Fibroblast of skin of scalp (primary cell): ENCODE measurements around the gene CDH26.
"Not testable (repeated sequence)": the region's sequence is repeated elsewhere in the genome, so short reads cannot be mapped to it uniquely, and the experiment has no call there.

Source experiments
- DNase-seq: peaks from one replicate; pipeline ENCODE4 v3.0.0-alpha.2; 2013

CDH26 gene

DNA sequence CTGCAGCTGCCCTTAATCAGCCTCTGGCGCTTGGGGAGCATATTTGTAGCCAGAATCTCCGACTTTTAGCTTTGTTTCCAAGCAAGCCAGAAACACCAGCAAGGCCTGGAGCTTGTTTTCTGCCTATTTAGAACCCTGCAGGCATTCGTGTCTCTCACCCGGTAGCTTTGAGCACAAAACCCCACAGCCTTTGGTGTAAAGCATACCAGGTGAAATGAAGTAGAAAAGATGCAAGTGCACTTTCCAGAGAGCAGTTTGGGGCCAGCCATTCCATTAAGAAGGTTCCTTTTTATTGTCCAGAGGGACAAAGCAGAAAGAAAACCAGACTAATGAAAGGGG is 17.3 kb upstream of the CDH26 start:
- DNase-seq, result no peak

DNA sequence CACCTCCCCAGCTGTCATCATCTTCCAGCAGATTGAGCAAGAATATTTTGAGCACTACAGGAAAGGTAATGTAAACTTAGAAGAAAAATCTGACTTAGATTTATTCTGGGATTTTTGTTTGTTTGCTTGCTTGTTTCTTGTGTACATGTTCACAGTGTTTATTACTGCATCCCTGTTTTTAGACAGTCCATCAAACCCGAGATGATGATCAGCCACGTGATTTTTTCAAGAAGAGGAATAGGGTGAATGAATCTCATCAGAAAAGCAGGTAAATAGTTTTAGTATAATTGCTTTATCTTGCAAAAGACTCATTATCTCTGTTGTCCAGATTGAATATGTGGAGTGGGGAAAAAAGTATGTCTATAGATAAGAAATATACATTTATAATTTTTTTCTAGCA is 16.0 kb upstream of the CDH26 start:
- no peak for DNase-seq

DNA sequence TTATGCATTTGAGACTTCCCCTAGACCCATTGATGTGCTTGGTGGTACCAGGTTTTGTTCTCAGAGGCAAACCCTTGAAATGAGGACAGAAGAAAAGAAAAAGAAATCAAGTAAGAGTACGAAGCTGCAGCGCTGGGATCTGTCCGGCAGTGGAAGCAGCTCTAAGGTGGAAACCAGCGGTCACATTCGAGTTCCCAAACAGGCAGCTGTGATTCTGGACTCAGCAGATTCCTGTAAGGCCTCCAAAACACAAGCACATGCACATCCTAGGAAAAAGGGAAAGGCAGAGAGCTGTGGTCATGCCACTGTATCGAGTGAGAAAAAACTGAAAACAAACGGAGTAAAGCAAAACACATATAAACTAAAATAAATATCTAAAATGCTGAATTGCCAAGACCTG is 13.5 kb upstream of the CDH26 start:
- DNase-seq, result no peak

DNA sequence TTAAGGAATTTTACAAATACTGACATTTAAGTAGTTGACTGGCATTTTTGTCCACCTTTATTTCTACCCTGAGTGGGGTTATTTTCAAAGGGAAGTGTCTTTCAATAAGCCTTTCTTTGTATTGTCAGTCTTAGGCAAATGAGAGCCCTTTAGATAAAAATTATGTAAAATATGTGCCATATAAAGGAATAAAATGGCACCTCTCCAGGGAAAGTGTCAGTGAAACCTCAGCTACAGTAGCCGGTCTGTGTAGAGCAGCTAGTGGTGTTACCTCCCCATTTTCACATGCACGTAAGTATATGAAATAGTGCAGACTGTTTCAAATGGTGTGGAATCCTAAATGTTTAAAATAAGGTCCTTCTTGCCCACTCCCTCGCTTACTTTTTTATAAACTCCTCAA is 13.0 kb upstream of the CDH26 start:
- DNase-seq, result peak; percentile 44

DNA sequence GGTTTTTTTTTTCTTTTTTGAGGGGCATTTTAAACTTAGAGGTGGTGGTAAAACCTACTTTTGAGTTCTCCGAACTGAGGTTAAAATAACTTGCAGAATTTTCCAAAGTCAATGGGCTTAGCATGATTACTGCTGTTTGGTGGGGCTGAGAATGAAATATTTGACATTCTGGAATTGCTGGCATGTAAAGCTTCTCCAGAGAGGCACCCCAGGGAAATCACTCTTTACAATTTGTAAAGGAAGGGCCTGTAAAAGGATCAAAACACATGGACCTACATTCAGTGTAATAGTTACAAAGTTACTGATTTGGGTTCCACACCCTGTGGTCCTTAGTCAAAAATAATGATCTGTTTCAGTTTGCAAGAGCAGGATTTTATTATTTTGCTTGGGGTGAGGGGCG is 12.5 kb upstream of the CDH26 start:
- DNase-seq, result peak; percentile 63

DNA sequence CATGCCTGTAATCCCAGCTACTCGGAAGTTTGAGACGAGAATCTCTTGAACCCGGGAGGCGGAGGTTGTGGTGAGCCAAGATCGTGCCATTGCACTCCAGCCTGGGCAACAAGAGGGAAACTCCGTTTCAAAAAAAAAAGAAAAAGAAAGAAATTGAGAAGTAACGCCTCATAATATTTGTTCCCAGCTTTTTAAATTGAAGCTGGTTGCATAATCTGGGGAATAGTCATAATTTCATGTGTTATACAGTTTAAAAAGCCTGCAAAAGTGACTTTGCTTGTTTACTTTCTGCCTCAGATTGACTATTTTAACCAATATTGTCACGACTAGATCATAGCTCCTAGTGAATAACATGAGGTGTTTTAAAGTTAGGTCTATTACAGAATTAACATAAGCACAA is 10.8 kb upstream of the CDH26 start:
- DNase-seq, result no peak

DNA sequence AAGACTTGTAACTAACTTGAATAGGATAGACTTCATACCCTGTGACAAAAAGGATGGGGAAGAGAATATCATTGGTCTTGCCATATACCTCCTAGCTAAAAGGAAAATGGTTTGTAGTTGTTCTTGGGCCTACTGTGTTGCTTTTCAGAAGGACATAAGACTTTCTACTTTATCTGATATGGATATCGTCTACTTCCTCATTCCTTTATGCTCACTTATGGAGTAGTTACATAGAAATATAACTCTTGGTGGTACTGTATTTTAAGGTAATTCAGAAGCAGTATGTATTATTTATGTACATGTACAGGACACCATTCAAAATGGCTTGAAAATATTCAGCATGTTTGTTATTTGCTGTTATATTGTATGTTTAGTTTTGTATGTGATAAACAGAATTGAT is 10.0 kb upstream of the CDH26 start:
- DNase-seq, result no peak

DNA sequence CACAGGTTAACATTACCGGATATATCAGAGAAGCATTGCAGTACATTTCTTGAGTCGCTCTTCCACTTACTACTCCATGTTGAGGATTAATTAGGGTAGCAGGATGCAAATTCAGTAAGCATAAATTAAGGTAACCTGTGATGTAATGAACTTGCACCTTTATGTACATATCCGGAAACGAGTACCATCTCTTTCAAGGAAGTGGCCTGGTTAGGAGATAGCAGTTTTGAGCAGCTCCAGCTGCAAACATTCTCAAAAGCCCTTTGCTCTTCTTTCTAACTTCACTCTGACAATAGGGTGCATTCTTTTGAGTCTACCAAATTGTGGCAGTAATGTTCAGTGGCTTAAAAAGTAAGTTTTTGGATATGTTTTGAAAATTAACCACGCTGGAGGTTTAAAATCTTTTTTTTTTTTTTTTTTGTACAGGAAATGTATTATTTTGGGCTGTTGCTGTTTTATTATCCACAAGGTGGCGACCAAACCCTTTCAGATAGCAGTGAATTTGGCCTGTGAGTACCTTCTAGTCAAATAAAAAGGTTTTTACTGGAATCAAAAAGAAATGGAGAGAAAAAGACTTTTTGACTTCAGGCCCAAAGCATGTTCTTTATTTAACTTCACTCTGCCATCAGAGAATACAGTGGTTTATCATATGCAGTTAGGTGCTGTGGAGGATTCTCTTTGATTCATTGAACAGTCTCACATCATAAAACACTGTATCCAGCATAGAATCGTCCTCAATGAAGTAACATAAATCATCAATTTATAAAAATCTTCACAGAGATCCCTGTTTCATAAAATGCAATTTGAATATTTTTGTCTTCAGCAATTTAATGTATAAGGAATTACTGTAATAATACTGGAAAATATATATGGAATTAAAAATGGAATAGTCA is 9.1 kb upstream of the CDH26 start:
- DNase-seq, result peak; percentile 63

DNA sequence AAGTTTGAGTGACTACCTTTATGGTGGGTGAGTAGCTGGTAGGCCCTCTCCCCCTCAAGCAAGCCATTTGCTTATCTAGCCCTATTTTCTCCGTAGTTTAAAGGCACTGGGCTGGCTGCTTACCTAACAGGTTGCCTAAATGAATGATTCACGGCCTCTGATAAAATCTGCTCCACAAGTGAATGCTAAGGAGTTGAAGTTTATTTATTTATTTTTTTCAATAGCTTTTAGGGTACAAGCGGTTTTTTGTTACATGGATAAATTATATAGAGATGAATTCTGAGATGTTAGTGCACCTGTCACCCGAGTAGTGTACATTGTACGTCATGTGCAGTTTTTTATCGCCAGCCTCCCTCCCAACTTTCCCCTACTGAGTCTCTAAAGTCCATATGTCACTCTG is 8.3 kb upstream of the CDH26 start:
- DNase-seq, result no peak

DNA sequence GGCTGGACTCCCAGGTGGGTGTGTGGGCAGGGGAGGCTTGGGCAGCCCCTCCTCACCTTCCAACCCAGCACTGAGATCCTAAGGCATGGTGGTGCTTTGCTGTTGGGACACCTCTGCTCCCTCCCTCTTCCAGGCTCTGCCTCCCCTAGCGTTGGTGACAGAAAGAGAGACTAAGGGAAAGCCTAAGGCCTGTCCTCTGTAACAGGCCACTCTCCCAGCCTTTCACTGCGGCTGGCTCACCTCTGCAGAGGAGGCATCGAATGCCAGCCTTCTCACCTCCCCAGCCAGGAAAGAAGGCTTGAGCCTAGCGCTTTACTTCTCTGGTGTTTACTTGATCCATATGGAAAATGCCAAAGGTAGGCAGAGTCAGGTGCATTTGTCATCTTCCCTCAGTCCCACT is 3.5 kb upstream of the CDH26 start:
- no peak for DNase-seq

DNA sequence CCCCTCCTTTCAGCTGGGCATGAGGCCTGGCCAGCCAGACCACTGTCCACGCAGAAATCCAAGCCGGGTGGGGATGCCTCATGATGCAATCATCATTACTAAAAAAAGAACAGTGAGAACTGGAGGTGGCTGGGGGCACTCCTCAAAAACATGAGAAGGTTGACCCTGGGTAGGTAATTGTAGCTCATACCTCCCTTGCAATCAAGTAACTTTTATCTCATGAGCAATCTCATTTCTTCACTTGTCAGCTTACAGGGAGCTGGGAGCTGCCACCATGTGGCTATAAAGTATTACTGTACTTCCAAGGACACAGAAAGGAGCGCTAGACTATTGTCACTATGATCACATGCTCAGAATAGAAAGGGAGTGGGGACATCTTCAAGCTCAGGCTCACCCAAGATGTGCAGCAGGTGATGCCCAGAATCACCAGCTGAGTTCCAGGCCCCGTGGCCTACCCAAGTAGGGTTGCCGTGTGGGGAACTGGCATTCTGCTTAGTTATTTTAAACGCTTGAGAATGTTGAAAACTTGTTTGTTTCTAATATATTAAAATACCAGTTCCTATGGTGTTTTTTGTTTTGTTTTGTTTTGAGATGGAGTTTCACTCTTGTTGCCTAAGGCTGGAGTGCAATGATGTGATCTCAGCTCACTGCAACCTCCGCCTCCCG is 3.0 kb upstream of the CDH26 start:
- peak; percentile 24 for DNase-seq

DNA sequence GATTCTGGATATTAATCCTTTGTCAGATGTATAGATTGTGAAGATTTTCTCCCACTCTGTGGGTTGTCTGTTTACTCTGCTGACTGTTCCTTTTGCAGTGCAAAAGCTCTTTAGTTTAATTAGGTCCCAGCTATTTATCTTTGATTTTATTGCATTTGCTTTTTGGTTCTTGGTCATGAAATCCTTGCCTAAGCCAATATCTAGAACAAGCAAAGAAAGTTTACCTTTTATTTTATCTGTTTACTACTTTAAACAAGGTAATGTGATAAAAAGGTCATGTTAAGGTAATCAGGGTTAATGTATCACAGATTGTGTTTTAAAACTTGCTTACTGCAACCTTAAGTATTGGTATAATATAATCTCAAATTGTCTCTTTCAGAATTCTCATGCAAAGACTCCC is 655 bp upstream of the CDH26 start:
- DNase-seq, result not testable (repeated sequence)

DNA sequence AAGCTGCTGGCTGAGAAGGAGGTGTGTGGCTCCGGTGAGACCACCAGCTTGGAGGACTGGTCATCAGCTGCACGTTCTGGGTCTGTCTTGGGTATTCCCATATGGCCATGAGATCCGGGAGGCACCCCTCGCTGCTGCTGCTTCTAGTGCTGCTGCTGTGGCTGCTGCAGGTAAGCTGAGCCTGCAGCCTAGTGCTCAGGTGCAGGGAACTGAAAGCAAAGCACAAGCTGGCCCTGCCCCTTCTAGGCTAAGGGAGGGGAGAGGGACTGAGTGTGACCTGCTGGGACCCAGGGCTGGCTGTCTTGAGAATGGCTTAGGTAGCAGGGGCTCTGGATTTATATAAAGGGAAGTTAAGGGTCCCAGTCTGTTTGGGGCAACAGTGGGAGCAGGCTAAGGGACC is 403 bp downstream of the CDH26 start:
- no peak for DNase-seq

DNA sequence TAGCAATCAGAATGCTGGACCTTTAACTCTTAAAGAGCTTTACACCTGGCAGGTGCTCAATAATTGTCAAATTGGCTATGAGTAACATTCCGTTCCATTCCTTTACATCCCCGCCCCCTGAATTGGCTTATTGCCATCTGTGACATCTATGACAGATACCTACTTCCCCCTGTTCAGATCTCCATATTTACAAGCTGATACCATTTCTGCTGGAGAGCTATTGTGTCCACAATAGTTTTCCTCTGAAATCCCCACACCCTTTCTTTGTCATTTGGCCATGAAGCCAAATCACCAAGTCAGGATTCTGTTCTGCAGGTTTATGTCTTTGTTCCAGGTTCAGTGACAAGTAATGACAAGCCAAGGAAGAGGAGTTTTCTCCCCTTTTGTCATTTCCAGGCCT is 3.2 kb downstream of the CDH26 start:
- no peak for DNase-seq

DNA sequence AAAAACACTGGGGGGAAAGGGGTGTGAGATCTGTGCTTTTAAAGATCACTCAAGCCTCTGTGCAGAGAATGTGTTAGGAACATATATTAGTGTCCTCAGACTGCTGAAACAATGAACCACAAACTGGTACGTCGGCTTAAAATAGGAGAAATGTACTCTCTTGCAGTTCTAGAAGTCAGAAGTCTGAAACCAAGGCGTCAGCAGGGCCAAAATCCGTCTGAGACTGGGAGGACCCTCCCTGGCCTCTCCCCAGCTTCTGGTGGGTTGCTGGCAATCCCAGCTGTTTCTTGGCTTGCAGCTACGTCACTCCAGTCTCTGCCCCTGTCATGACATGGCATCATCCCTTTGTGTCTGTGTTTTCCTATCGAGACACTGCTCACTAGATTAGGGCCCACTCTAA is 3.9 kb downstream of the CDH26 start:
- DNase-seq, result no peak

DNA sequence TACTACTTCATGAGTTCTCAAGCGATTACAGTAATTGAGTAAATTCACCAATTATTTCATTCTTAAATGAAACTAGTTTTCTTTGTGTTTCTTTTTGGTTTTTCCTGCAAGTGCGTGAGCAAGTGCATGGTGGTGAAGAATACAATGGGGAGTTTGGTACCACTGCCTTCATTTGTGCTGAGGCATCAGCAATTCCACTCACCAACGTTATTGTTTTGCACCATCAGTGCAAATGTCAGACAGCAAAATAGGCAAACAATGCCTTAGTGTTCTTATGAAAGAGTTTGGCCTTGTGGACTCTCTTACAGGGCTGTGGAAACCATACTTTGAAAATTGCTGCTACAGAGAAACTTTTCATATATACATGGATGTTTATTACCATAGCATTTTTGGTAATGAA is 8.2 kb downstream of the CDH26 start:
- no peak for DNase-seq

DNA sequence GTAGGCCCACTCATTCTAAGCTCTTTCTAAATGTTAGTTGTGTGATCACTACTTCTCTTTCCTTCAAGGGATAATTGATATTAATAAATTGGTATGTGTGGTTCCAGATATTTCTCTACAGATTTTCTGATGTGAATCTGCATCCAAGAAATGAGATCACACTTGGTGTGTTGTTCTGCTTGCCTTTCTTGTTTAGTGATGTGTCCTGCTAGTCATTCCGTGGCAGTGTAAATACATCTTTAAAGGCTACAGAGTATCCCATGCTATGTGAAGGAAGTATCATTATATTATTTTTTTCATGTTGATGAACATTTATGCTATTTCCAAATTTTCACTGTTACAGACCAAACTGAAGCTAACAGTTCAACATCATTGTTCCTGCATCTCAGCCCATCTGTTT is 13.2 kb downstream of the CDH26 start:
- no peak for DNase-seq

DNA sequence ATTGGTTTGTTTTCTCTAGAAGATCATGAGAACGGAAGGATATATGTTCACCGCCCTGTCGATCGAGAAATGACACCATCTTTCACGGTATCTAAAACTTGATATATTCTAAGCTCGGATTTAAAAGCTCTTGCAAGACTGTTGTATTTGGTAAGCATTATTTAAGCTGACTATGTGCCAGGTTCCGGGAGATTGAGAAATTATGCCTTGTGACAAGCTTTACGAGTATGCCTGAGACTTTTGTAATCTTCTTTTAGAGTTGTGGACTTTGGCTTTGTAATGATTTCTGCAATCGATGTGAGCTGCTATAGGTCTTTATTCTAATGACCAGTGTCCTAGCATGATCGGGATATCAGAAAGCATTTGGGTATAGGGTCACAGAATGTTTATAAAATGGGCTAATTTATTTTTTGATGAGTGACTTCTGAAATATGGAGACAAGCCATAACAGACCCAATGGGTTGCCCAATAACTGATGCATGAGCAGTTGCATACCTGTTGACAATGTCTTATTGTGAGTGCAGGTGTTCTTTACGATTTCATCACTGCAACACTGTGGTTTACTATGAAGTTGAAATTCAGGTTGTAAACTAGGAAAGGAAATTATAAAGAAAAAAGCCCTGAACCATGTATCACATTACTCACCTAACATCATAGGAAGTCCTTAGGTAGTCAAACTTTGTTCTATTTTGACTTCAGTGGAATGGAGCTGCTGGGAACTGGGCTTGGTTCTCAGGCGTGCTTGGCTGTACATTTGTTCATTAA is 14.0 kb downstream of the CDH26 start:
- DNase-seq, result no peak

DNA sequence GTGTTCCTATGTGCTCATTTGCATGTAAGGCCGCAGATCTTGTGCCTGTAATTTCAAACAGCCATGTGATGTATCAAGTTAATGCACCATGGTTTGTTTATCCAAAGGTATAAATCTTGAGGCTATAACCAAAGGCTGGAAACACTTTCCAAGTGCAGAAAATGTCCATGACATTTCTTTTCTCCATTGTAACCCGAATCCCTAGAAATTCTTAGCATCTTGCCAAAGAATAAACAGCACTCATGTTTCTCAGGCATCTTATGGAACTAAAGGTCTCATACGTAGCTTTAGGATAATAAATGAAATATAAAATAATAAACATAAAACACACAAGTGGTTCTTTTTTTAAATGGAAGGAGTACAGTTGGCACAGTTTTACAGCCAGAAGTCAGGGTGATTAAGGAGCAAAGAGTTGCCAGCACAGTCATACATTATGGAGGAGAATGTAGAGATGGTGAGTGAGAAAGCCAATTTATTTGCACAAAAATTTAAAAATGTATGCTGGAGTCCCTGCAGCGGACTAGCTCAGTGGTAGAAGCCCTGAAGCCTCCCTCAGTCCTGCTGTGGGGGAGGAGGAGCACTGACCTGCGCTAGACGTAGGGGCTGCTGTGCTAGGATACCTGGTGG is 18.0 kb downstream of the CDH26 start:
- no peak for DNase-seq

DNA sequence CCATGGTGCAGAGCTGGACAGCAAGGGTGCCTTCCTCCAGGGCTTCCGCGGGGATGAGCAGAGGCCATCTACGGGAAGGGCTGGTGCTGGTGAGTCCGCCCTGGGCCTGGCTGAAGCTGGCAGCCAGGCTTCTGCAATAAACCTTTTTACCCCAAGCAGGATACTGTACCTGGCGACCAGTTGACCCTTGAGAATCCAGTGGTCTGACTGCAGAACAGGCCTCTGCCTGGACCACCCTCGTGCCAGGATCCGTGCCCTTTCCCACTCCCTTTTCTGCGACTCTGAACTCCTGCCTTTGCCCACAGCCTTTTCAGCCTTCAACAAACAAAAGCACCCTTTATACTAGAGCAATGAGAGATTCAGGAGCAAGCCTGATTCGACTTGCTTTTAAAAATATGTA is 18.9 kb downstream of the CDH26 start:
- no peak for DNase-seq

DNA sequence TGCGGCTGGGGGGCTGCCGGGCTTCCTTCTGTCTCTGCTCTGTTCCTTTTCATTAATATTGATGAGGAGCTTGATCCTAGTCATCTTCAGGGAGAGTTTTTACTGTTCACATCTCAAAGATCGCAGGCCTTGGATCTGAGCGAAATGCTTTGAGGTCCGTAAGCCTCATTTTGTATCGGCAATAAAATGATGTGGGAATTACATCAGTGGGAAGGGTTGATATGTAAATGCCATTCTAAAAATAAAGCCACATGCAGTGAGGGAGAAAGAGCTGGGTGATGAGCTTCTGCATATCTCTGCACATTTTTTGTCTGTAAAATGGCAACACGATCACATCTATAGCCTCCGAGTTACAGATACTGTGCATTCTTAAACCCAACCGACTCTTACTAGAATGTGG is 24.9 kb downstream of the CDH26 start:
- no peak for DNase-seq

DNA sequence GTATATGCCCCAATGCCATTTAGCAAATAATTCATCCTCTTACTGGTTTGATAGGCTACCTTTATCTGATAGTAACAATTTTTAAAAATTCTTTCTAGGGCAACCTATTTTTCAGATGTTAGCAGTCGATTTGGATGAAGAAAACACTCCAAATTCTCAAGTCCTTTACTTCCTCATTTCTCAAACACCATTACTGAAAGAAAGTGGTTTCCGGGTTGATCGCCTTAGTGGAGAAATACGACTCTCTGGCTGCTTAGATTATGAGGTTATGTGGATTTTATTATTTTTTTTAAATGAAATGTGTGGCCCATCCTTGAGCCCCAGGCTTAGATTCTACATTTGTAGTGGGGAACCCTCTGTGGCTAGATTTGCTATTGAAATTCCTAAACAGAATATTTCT is 26.3 kb downstream of the CDH26 start:
- DNase-seq, result no peak

DNA sequence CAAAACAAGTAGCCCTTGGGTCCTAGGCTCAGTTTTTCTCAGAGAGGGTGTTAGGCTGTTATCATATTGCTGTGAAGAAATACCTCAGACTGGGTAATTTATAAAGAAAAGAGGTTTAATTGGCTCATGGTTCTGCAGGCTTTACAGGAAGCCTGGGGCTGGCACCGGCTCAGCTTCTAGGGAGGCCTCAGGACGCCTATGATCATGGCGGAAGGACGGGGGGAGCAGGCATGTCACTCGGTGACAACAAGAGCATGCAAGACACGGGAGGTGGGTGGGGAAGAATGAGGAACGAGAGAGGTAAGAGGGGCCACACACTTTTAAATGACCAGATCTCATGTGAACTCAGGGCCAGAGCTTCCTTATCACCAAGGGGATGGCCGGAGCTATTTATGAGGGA is 26.9 kb downstream of the CDH26 start:
- no peak for DNase-seq
